PC-3 (cell line): ENCODE data around the gene BAIAP2.

ENCODE experiments used
- CTCF ChIP-seq: fragments of 300-600 bp; sonication (generic); conservative IDR thresholded peaks from 2 replicates; pipeline ENCODE4 v1.5.1; 2017; ENCODE audit warnings: antibody characterized with exemption, low read depth, mild to moderate bottlenecking, low read length
- EZH2 ChIP-seq: fragments of 300-600 bp; sonication (generic); IDR thresholded peaks from one replicate; pipeline ENCODE4 v1.6.1; 2017; ENCODE audit warnings: antibody characterized with exemption, mild to moderate bottlenecking, low read length; ENCODE audit not compliant: unreplicated experiment
- EZH2phosphoT487 ChIP-seq: fragments of 300-600 bp; sonication (generic); IDR thresholded peaks from 2 replicates; pipeline ENCODE4 v1.6.1; 2018; ENCODE audit warnings: mild to moderate bottlenecking, antibody characterized with exemption, low read length, borderline replicate concordance

DNA sequence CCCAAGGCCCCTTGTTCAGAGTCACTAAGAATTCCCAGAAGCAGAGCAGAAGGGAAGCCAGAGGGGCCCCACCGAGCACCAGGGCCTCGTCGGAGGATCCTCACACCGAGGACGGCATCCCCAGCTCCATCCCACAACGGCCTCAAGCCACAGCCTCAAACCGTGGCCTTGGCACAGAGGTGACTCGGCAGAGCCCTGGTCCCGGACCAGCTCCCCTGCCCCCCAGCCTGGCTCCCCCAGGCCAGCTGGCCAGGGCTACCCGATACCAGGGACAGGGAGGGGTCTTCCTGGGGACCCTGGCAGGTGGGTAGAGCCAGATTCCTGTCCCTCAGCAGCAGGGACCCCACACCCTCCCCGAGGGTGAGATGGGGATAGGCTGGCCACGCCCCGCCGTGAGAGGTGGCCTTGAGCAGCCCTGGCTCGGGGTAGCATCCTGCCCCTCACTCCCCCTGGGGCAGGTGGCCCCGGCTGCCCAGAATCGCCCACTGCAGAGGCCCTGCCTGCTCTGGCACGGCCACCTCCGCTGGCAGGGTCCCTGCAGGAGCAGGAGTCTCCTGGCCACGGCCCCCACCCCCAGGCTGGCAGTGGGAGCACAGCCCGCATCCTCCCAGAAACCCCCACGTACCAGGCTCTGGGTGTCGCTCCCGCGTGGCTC is 124.8 kb downstream of the BAIAP2 start:
- no peak for TF ChIP-seq CTCF
- no peak for TF ChIP-seq EZH2
- no peak for TF ChIP-seq EZH2phosphoT487
